ENCODE measurements around the gene ARAP3.

ARAP3 gene

DNA sequence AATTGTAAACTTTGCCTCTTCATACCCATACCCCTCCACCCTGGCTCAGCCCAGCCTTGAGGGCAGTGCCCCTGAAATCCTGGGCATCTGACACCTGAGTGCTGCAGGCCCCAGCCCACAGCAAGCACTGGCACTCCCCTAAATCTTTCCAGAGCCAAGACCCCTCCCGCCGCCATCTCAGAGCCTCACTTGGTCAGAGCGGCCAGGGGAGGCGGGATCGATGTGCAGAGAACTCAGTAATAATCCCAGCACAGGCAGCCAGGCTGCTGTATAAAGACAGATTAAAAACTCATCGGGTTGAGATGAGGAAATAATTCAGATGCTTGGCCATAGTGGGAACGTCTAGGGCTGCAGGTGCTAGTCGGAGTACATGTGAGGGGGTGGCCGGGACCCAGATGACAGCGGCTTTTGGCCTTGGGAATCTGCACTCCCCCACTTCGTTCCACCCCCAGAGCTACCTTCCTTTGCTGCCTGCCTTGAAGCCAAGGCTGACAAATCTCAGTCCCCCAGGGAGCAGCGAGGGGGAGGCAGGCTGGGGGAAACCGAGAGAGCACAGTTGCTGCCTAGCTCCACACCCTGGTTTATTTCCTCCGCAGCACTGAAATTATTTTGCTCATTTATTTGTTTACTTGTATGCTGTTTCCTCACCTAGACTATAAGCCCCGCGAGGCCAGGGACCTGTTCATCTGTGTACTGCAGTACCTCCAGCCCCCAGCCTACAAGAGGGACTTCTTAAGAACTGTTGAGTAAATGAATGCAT, 19.5 kb upstream of the ARAP3 start:
- H3K4me3 ChIP-seq (ENCODE audit: low read depth, low read length): no peak overlapping the region

DNA sequence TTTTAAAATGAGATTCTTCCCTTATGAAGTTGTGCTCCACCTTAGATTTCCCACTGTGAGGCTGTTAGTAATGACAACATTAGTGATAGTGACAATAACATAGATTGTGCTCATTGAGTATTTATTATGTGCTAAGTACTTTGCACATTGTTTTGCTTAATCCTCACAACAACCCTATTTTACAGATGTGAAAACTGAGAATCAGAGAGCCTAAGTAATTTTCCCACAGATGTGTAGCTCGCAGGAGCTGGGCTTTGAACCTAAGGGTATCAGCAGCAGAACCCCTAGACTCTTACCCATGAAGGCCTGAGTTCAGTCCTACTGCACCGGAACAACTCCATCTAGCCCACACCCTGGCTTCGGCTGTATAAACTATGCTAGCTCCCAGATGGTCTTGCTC, 15.6 kb upstream of the ARAP3 start:
- TF ChIP-seq, protein P1, sequence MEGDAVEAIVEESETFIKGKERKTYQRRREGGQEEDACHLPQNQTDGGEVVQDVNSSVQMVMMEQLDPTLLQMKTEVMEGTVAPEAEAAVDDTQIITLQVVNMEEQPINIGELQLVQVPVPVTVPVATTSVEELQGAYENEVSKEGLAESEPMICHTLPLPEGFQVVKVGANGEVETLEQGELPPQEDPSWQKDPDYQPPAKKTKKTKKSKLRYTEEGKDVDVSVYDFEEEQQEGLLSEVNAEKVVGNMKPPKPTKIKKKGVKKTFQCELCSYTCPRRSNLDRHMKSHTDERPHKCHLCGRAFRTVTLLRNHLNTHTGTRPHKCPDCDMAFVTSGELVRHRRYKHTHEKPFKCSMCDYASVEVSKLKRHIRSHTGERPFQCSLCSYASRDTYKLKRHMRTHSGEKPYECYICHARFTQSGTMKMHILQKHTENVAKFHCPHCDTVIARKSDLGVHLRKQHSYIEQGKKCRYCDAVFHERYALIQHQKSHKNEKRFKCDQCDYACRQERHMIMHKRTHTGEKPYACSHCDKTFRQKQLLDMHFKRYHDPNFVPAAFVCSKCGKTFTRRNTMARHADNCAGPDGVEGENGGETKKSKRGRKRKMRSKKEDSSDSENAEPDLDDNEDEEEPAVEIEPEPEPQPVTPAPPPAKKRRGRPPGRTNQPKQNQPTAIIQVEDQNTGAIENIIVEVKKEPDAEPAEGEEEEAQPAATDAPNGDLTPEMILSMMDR (IDR thresholded peaks at IDR 0.05; ENCODE audit: borderline replicate concordance, insufficient read depth, low read depth, low read length): no peak
- H3K4me3 ChIP-seq (ENCODE audit: low read depth, low read length): no peak overlapping the region

More for the DNA sequence above, 19.5 kb upstream of the ARAP3 start:
- TF ChIP-seq, protein P1 (IDR thresholded peaks at IDR 0.05; ENCODE audit: borderline replicate concordance, insufficient read depth, low read depth, low read length): no peak

DNA sequence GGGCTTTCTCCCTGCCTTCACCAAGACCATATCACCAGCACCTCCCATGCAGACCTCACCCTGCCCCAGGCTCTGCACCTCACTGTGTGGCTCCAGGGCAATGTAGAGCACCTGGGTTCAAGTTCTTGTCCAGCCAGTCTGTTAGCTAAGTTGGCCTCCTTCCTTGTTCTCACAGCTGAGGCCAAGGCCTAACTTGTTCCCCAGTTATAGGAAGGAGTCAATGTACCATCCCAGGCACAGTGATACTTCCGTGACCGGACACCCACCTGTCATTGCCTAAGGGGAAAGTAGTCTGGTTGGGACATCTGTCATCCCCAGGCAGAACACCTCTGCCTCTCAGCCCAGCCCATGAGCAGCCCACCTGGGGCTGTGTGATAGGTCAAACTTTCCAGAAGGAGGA, 14.4 kb upstream of the ARAP3 start:
- TF ChIP-seq, protein P1 (IDR thresholded peaks at IDR 0.05; ENCODE audit: borderline replicate concordance, insufficient read depth, low read depth, low read length): no peak
- H3K4me3 ChIP-seq (ENCODE audit: low read depth, low read length): no peak overlapping the region

DNA sequence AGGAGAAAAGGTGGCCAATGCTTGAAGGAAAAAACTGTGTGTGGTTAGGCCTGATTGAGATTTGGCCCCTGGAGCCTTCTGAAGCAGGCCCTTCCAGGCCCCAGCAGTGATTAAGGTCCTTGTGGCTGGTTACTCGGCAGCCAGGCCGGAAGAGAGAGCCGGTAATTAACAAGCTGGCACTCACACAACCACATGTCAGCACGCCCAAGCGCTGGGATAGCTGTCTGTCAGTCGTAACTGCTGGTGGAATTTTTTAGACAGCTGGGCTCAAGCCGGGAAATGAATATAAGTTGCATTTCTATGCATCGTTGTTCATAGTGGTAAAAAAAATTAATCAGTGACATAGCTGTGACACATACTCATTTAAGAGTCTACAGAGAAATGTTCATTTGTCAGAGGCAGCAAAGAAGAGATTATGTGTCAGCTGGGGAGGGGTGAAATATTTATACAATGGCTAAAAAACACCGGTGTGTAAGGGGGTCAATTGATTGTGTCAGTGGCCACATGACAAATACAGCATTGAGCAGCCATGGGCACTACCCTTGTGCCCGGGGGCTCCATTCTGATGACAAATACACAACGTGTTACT, 13.7 kb upstream of the ARAP3 start:
- TF ChIP-seq, protein P1 (IDR thresholded peaks at IDR 0.05; ENCODE audit: borderline replicate concordance, insufficient read depth, low read depth, low read length): no peak
- H3K4me3 ChIP-seq (ENCODE audit: low read depth, low read length): no peak overlapping the region

DNA sequence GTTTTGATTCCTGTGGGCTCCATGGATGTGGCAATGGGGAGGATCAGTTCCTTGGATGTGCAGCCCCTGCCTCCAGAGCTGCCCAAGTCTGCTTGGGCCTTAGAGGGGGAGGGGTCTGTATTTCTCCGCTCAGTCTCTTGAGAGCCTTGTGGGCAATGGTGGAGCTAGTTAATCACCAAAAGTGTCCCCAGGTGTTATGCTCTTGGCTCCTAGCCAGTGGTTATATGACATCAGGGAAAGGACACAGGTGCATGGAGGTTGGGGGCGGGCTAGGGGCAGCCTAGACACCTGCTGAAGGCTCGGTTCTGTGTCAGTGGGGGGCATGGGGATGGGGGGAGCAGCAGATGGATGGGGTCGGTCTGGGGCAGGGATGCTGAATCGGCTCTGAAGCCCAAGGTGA, 12.4 kb upstream of the ARAP3 start:
- TF ChIP-seq, protein P1 (IDR thresholded peaks at IDR 0.05; ENCODE audit: borderline replicate concordance, insufficient read depth, low read depth, low read length): no peak

DNA sequence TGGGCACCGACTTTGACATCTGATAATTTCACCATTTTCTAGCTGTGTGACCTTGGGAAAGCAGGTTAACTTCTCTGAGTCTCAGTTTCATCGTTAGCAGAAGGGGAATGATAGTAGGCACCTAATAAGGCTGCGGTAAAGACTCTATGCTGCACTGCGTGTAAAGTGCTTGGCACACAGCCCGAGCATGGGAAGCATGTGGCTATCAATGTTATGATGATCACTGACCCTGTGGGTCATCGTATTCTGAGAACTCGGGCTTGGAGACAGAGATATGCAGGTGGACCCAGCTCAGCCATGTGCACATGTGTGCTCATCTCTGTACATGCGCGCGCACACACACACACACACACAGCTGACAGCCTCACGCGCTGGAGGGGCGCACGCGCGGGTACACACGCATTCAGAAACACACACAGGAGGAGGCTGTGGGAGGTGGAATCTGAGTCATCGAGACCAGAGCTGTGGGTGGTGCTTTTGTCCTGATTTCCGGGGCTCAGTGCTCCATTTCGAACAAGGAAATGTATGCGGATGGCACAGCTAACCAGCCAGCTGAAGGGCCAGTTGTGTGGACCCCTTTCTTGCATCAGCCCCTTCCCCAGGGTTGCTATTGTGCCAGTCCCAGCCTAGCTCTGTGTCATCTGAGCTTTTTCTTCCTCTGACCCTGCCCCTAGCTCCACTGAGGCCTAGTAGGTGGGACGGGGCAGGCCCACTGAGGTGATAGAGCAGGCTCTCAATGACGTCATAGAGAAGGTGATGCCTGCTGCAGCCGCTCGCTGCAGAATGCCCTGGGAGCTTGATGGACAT, 11.1 kb upstream of the ARAP3 start:
- H3K4me3 ChIP-seq (ENCODE audit: low read depth, low read length): no peak overlapping the region
- TF ChIP-seq, protein P1 (IDR thresholded peaks at IDR 0.05; ENCODE audit: borderline replicate concordance, insufficient read depth, low read depth, low read length): no peak

More for the DNA sequence above, 12.4 kb upstream of the ARAP3 start:
- H3K4me3 ChIP-seq (ENCODE audit: low read depth, low read length): no peak overlapping the region
